LHCN-M2 (cell line): ENCODE results near the gene PHF24. TPM values are rescaled to one million over a fixed set of nuclear protein-coding genes. Genes with fewer than 3 reads are reported as not detected.
A peak's percentile ranks its signal among the peaks of the same experiment; 100 is the strongest.
"Not testable (repeated sequence)": the region's sequence is repeated elsewhere in the genome, so short reads cannot be mapped to it uniquely, and the experiment has no call there.

ENCODE experiments used
- DNase-seq: peaks from one replicate; pipeline ENCODE4 v3.0.0-alpha.2; 2012; ENCODE audit warnings: low read depth
- polyA plus RNA-seq: library from polyadenylated mRNA; unstranded; fragments of >200 nt; gene quantifications from one replicate; pipeline ENCODE4 v1.2.1, GENCODE V29; 2012; ENCODE audit warnings: missing spikeins
- total RNA-seq: library from RNA; depleted of rRNA; stranded (reverse); fragments of >200 nt; gene quantifications from 2 replicates; pipeline ENCODE4 v1.2.3, GENCODE V29; 2014; rRNA removed

Gene PHF24
- total RNA-seq, result not detected in 2 replicates
- not detected for polyA plus RNA-seq

DNA sequence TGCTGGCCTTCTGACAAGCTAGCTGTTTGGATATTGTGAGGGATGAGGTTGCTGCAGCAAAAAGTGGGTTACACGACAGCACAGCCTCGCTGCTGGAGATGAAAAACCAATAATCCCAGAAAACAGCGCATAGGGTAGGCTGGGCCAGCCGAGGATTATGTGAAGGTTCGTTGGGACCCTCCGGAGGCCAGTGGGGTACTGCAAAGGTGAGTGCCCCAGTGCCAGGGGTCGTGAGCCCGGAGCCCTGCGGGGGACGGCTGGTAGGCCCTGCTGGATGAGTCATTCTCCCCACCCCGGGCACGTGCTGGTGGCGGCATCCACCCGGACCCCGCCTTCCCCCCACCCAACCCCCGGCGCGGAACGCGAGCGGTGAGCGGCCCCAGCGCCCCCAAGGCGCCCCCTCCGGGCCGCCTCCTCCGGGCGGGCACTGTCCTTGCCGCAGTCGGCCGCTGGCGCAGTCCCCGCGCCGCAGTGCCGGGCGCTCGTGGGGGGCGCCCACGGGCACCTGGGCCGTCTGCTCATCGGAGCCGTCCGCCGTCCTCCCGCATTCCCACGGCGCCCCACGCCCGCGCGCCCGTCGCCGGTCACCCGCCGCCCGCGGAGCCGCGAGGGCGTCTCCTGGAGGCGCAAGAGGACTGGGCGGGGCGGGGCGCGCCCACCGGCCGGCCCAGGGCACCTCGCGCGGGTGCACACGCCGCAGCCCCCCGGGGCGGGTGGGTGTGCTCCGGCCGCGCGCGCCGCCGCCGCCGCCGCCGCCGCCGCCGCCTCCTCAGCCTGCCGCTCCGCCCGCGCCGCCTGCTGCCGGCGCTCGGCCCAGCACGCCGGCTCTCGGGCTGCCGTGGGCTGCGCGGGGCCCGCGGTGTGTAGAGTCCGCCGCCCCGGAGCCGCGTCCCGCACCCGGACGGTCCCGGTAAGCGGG lies at the start of gene PHF24:
Gene PHF24, plus strand, starts transcription at position 794 of the 919 bp plus-strand sequence. CDS start 13,014 bp downstream, outside the sequence.
- DNase-seq, result no peak

DNA sequence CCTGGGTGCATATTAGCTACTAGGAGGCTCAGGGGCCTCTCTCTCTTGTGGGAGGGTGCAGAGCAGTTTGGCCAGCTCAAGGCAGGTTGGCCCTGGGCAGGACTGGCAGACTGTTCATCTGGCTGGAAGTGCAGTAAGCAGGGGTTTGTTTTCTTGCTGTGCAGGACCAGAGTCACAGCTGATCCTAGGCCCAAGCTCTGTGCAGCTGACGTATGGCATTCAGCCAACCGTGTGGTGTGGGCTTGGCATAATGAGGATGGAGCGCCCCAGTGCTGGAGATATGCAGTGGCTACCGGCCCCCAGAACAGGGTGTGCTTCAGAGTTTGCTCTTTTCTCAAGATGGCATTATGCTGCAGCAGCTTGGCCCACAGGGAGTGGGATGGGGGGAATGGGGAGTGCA lies 31.0 kb upstream of the PHF24 start:
- peak; percentile 1 for DNase-seq

DNA sequence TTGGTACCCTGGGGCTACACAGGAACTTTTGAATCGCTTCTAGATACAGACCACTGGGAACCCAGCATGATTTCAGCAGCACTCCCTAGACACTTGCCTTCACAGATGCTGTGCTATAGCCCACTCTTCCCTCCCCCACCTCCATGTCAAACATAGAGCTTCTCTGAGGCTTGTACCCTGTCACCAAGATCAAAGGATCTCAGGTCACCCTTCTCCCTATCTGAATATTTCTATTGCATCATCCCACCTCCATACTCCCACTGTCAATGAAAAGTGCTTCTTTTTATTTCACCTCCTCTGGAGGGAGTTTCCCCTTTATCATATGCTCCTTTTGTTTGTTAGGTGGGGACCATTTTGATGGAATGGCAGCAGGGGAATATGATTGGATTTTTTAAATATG lies 29.2 kb upstream of the PHF24 start:
- no peak for DNase-seq

DNA sequence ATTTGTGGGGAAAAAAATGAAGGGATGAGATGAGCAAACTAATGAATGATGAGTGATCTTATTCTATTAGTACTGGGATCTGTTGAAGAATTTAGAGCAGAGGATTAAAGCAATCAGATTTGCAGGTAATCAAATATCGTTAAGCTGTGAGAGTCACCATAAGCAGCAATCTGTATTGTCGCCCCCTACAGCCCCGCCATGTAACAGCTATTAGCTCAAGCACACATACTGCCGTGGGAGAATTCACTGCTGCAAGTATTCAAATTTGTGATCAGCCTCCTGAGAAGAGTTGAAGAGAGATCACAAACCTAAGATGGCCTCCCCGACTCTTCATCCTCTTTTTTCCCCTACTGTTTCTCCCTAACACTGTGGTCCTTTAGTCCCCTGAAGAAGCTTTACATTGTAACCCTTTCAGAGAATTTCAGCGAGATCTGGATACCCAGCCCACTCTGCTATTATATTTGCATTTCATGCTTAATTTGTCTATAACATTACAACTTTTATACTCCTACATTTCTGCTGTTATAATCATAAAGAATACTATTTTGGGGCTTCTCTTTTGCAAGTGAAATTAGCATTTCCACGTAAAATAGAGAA lies 28.5 kb upstream of the PHF24 start:
- peak; percentile 11 for DNase-seq

DNA sequence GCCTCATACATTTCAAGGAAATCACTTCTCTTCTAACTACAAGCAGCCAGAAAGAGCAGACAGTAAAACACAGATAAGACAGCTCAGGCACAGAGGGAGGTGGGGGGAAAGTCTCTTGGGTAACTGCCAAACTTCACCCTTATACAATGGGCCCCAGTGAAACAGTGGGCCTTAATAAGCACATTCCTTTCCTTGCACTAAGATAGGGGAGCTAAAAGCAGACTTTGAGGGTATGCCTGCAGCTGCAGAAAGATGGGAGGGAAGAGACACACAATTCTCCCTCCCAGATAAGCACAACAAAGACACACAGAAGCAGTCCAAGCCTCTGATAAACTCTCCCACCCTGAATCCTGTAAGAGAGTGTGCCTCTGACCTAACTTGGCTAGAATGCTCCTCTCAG lies 18.1 kb upstream of the PHF24 start:
- DNase-seq, result not testable (repeated sequence)

DNA sequence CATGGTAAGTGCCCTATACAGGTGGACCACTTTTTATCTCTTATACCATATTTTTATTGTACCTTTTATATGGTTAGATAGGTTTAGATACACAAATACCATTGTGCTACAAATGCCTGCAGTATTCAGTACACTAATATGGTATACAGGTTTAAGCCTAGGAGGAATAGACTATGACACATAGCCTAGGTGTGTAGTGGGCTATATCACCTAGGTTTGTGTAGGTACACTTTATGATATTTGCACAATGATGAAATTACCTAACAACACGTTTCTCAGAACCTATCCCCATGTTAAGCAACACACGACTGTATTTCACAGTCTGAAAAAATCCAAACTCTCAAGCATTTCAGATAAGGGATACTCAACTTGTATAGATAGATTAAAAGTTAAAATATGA lies 9.6 kb upstream of the PHF24 start:
- DNase-seq, result no peak

DNA sequence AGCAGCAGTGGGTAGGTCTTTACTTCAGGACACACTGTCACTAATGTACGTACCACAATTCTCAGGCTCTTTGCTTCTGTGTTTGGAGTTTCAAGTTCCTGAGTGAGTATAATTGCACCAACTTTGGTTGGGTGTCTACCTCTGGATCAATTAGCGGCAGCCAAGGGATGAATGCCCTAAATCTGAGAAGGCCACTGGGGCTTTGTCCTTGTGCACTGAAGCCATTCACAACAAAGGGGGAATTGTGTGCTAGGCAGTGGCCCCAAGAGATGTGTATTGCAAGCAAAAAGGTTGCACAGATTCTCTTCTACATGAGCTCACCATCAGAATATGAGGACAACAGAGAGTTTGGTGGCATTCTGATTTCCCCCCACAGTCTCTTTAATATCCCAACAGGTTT lies 3.9 kb upstream of the PHF24 start:
- no peak for DNase-seq

DNA sequence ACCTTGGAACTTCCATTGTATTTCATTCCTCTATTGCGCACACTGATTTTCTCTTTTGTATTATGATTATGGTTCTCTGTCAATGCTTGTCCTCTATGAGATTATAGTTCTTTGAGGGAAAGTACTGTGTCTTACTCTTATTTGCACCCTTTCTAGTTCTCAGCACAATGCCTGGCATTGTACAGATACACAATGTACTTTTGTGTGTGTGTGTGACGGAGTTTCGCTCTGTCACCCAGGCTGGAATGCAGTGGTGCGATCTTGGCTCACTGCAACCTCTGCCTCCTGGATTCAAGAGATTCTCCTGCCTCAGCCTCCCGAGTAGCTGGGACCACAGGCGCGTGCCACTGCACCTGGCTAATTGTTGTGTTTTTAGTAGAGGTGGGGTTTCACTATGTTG lies 2.0 kb upstream of the PHF24 start:
- not testable (repeated sequence) for DNase-seq

DNA sequence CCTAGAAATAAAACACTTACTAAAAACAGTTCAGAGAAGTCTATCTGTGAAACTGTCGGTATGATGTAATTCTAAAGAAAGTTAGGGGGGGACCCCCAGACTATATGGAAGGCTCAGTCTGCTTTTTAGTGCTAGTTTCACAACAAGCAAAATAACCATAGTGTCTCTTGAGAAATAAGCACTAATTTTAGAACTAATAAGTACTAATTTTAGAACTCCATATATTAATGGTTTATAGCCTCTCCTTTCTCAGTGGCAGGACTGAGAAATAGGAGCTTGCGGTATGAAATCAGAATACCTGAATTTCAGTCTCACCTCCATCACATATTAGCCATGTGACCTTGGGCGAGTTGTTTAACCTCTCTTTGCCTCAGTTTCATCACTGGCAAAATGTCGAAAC lies 1.4 kb upstream of the PHF24 start:
- DNase-seq, result no peak

DNA sequence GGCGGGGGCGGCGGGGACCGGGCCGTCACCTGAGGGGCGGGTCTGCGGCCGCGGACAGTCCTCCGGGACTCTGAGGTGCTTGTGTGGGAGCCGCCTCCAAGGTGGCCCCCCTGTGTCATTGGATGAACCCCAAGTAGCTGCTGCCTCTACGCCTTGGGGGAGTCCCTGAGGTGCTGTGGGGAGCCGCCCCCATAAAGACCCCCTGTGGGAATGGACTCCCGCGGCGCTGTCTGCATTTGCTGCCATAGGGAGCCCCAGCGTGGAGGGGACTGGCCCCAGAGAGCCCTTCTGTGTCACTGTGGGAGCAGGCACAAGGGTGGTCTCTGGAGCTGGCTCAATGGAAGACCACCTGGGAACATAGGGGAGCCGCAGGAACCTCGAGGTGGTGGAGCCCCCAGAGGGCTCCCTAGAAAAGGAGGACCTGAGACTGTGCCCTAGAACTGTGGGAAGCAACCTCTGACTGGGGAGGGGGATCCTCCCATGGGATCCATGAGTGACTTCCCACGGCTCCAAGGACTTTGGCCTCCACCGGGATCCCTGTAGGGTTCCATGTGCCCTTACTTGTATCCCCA lies 412 bp downstream of the PHF24 start:
- no peak for DNase-seq

DNA sequence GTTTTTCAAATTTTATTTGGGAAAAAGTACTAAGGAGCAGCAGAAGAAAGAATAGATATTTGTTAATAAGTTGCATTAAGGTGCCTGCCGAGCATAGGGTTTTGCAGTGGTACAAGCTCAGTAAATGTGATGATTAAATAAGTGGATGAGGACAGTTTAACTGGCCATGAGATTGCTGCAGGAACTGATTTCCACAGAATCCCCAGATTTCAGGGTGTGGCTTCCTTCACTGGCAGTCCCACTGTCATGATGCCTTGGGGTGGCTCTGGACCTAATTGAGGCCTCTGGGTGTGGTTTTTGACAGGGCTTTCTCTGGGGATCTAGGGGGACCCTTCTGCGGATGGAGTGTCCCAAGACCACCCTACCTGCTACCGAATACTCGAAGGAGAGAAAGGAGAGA lies 1.4 kb downstream of the PHF24 start:
- DNase-seq, result no peak

DNA sequence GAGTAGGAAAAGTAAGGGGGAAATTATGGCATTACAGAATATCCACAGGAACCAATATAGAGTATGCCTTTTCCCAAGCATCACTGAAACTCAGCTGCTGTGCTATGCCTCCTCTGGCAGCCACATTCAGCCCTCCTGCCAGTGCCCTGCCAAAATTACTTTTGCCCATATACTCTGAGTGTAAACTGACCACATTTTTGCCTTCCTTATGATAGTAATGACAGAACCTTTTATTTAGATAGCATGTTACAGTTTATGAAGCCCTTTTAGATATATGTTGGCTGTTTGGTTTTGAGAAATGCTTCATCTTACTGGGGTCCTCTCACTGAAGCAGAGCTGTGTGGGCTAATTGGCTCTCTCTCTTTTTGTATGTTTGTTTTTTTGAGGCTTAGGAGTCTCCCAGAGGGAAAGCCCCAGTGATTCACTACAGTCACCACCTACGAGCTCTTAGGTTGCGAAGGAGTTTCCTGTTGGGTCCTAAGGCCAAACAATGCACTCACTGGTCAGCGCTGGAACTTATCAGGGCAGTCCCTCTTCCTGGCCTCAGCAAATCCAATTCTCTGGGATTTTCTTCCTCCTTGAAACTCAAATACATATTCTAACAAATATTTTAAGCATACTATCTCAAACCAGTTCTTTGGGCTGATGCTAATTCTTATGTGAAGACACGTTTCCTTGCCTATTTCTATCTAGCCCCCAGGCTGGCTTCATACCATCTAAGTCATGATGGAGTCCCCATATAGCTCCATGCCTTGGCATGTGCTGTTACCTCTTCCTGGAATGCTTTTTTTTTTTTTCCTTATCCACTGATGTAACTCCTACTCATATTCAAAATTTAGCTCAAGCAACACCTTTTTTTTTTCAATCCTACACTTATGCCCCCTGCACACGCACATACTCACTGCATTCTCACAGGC lies 3.7 kb downstream of the PHF24 start:
- peak; percentile 48 for DNase-seq

DNA sequence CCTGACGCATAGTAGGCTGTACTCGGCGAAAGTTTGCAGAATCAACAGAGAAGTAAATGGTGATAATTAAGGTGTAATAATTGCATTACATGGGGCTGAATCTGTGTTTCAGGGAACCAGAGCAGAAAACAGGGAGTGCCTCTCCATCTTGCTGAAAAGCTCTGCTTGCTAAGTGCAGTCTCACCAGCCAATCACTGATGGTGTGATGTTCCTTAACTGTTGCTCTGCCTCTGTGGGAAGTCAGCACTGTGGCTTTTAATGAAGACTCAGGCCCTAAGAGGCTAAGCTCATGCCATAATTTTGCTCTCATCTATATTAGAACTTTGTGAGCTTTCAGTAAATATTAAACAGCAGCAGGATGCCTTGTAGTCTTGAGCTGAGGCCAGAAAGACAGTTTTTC lies 4.5 kb downstream of the PHF24 start:
- no peak for DNase-seq

DNA sequence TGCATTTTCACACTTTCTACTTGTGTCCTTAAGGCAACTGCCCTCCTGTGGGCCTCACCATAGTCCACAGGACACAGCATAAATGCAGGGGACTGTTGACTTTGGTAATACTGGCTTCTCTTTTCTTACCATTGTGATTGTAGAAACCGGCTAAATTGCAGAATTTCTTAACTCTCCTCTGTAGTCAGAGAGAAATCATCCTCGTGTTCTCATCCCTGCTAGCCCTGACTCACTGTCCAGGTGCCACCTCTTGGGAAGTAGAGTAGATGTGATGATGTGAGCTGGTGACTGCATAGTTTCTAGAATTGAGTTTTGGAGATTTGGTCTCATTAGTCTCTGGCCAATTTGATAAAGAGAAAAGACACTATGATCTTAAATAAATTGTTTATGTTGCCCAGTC lies 5.5 kb downstream of the PHF24 start:
- no peak for DNase-seq

DNA sequence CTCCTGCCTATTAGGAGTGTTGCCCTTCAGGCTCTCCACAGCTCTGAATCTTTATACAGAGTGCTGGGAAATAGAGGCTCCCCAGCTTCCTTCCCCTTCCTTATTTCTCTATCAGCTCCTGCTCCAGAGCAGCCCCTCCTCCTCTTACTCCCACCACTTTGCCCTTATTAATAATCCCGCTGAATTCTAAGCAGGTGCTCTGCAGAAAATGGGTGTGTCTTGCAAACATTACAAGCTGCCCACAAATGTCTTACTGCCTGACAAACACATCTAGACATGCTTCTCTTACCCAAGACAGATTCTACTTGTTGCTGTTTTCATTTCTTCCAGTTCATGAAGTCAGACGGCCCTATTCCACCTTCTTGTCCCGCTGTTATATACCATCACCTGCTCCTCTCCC lies 6.4 kb downstream of the PHF24 start:
- DNase-seq, result no peak

DNA sequence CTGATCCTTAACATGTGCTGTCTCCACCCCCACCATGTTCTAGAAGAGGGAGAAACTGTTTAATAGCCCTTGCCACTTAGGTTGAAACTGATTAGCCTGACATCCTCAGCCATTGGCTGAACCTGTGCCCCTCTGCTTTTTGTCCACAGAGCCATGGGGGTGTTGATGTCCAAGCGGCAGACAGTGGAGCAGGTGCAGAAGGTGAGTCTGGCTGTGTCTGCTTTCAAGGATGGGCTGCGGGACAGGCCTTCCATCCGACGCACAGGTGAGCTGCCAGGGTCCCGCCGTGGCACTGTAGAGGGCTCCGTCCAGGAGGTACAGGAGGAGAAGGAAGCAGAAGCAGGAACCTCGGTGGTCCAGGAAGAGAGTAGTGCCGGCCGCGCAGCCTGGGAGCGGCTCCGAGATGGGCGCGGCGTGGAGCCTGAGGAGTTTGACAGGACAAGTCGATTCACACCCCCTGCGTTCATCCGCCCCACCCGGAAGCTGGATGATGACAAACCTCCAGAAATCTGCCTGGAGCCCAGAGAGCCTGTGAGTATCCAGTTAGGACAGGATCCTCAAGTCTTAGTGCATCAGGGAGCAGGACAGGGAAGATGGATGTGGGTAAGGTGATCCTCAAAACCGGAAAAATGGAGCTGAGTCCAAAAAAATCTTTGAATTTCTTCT lies 13.2 kb downstream of the PHF24 start:
- no peak for DNase-seq

DNA sequence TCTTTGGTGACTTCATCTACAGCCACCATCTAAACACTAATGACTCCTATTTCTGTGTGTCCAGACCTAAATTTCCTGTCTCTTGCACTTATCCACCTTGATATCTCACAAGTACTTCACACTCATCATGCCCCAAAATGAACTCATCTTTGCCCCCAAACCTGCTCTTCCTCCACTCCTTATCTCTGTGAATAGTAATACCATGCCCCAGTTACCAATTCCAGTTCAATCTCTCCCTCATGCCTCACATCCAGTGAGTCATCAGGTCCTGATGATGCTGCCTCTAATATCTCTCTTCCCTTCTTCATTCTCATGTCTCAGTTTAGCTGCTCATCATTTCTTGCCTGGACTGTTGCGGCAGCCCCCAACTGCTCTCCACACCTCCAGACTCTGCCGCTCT lies 16.6 kb downstream of the PHF24 start:
- no peak for DNase-seq

DNA sequence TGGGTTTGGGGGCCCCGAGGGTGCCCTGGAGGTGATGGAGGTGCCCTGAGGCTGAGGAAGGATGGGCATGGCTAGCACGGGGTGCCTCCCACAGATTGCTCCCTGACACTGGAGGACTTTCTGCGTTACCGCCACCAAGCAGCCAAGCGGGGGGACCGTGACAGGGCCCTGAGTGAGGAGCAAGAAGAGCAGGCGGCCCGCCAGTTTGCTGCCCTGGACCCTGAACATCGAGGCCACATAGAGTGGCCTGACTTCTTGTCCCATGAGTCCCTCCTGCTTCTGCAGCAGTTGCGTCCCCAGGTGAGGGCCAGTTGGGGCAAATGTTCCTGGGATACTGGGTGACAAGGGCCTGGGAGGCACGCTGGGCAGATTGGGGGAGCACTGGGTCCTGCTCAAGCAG lies 18.4 kb downstream of the PHF24 start:
- DNase-seq, result no peak

DNA sequence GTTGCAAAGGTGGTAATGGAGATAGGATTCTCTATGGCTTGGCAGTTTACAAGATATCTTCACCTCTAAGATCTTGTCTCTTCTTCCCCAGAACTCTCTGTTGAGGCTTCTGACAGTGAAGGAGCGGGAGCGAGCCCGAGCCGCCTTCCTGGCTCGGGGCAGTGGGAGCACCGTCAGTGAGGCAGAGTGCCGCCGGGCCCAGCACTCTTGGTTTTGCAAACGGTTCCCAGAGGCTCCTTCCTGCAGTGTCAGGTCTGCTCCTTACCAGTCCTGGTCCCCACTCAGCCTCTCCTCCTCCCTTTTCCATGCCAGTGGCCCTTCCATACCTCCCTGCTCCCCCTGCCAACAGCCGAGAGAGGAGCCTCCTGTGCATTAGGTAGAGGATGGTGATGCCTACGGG lies 18.9 kb downstream of the PHF24 start:
- no peak for DNase-seq

DNA sequence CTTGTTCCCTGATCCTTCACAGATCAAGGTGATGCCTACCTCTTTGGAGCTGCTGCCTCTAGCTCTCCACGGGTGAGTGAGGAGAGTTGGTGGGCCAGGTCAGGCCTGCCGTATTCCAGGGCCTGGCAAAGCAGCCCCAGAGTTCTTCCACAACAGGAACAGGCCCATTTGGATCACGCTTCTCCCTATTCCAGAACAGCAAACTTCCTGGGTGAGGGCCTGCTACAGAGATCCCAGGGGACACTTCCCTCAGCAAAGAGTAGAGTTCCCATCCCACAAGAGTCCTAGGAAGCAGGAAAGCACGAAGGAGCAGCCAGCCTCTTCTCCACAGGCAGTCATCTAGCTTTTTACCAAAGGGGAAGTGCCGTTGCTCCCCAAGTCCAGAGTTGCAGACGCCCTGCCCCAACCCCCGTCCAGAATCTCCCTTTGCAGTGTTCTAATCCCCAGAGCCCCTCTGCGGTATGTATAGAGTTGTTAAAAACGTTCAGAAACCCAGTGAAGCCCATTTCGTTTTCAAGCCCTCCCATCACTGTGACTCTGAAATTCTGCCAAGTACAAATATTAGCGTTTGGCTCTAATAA lies 22.2 kb downstream of the PHF24 start:
- DNase-seq, result no peak

DNA sequence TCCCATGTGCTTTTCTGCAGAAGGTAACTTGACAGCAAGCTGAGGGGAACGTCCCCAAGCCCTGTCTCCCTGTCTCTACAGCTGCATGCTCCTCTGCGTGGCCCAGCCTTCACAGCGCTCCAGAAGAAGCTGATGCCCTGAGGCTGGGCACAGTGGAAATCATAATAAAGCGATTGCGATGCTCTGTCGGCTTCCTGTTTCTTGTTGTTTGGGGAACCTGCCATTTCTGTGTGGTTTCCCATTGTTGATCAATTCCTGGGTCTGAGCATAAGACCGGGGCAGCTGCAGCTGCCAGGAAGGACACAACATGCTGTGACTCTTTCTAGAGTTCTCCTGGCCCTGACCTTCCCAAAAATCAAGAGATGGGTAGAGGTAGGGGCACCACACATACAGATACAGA lies 24.3 kb downstream of the PHF24 start:
- DNase-seq, result no peak
